Activated CD8-positive, alpha-beta memory T cell treated with anti-CD3 and anti-CD28 coated beads for 48 hours (primary cell): Measurements from ENCODE around the gene FBN1.

Source experiments
- DNase-seq, 3 experiments: peaks; one replicate each; pipeline ENCODE4 v3.0.0-alpha.2; 2020; ENCODE audit warnings: low read depth in 2 of 3, low spot score in 2 of 3

FBN1 gene

GRCh38 chr15:48435321-48435720 is 210.2 kb downstream of the FBN1 start:
- no peak for DNase-seq

GRCh38 chr15:48433226-48433886 is 212.2 kb downstream of the FBN1 start:
- no peak for DNase-seq

- no peak for DNase-seq
These were observed 212.8 kb downstream of the FBN1 start for GRCh38 chr15:48432688-48433087.

GRCh38 chr15:48427960-48428547 is 217.5 kb downstream of the FBN1 start:
- DNase-seq, result no peak

- no peak for DNase-seq
These were observed 218.0 kb downstream of the FBN1 start for GRCh38 chr15:48427479-48427878.

- no peak for DNase-seq
These were observed 218.6 kb downstream of the FBN1 start for GRCh38 chr15:48426941-48427340.

- no peak for DNase-seq
These were observed 219.5 kb downstream of the FBN1 start for GRCh38 chr15:48426044-48426443.

- DNase-seq, result no peak
These were observed 220.5 kb downstream of the FBN1 start for GRCh38 chr15:48425051-48425450.

- DNase-seq, result no peak
These were observed 221.5 kb downstream of the FBN1 start for GRCh38 chr15:48423896-48424475.

- no peak for DNase-seq
These were observed 222.2 kb downstream of the FBN1 start for GRCh38 chr15:48423342-48423741.

GRCh38 chr15:48422401-48422800 is 223.1 kb downstream of the FBN1 start:
- DNase-seq, result no peak

GRCh38 chr15:48421362-48421761 is 224.1 kb downstream of the FBN1 start:
- no peak for DNase-seq

- no peak for DNase-seq
These were observed 225.6 kb downstream of the FBN1 start for GRCh38 chr15:48419896-48420295.

GRCh38 chr15:48418343-48418742 is 227.2 kb downstream of the FBN1 start:
- no peak for DNase-seq

GRCh38 chr15:48416301-48416700 is 229.2 kb downstream of the FBN1 start:
- no peak for DNase-seq

- DNase-seq, result no peak
These were observed 230.2 kb downstream of the FBN1 start for GRCh38 chr15:48415036-48415886.

GRCh38 chr15:48414015-48414414 is 231.5 kb downstream of the FBN1 start:
- no peak for DNase-seq

- DNase-seq, result no peak
These were observed 232.2 kb downstream of the FBN1 start for GRCh38 chr15:48413304-48413703.

GRCh38 chr15:48411971-48412591 is 233.4 kb downstream of the FBN1 start:
- no peak for DNase-seq

GRCh38 chr15:48409623-48410022 is 235.9 kb downstream of the FBN1 start:
- no peak for DNase-seq

- DNase-seq, result no peak
These were observed 237.2 kb downstream of the FBN1 start for GRCh38 chr15:48408327-48408726.
